ENCODE results near the gene TTC31.

TTC31 gene

GRCh38 chr2:74511104-74511989 is 28.5 kb downstream of the TTC31 start:
- no peak for ATAC-seq (ENCODE audit: low read depth)
- DNase-seq (ENCODE audit: low spot score), result no peak

GRCh38 chr2:74512744-74513604 is 30.1 kb downstream of the TTC31 start:
- Histone ChIP-seq H3K36me3 (ENCODE audit: low read depth) (no peaks in the 10 kb centered on the region), H3K9me3 (ENCODE audit: severe bottlenecking) (no peaks in the 10 kb centered on the region), H3K4me3 (ENCODE audit: severe bottlenecking) (no peak overlapping the region), H3K27me3 (ENCODE audit: insufficient read depth, poor library complexity, severe bottlenecking) (peaks cover 65% of the 10 kb centered on the region), H3K4me1 (ENCODE audit: insufficient read depth, poor library complexity, severe bottlenecking) (no peaks in the 10 kb centered on the region), H3K27ac (ENCODE audit: poor library complexity, severe bottlenecking) (no peak overlapping the region)
- DNase-seq (ENCODE audit: low spot score), result peak; percentile 33
- TF ChIP-seq, protein P1, sequence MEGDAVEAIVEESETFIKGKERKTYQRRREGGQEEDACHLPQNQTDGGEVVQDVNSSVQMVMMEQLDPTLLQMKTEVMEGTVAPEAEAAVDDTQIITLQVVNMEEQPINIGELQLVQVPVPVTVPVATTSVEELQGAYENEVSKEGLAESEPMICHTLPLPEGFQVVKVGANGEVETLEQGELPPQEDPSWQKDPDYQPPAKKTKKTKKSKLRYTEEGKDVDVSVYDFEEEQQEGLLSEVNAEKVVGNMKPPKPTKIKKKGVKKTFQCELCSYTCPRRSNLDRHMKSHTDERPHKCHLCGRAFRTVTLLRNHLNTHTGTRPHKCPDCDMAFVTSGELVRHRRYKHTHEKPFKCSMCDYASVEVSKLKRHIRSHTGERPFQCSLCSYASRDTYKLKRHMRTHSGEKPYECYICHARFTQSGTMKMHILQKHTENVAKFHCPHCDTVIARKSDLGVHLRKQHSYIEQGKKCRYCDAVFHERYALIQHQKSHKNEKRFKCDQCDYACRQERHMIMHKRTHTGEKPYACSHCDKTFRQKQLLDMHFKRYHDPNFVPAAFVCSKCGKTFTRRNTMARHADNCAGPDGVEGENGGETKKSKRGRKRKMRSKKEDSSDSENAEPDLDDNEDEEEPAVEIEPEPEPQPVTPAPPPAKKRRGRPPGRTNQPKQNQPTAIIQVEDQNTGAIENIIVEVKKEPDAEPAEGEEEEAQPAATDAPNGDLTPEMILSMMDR (IDR thresholded peaks at IDR 0.05; ENCODE audit: poor library complexity, severe bottlenecking), result no peak
- ATAC-seq (ENCODE audit: low read depth), result no peak

More at GRCh38 chr2:74511104-74511989, 28.5 kb downstream of the TTC31 start:
- peaks cover under 1% of the 10 kb centered on the region for H3K4me1 ChIP-seq (ENCODE audit: insufficient read depth, poor library complexity, severe bottlenecking)
- TF ChIP-seq, protein P1 (IDR thresholded peaks at IDR 0.05; ENCODE audit: poor library complexity, severe bottlenecking), result no peak
- peaks cover 50% of the 10 kb centered on the region for H3K27me3 ChIP-seq (ENCODE audit: insufficient read depth, poor library complexity, severe bottlenecking)
- H3K4me3 ChIP-seq (ENCODE audit: severe bottlenecking), result no peak overlapping the region
- H3K36me3 ChIP-seq (ENCODE audit: low read depth), result peaks cover 3% of the 10 kb centered on the region; the same call in 1 of the 2 replicates
- H3K27ac ChIP-seq (ENCODE audit: poor library complexity, severe bottlenecking), result no peak overlapping the region
- H3K9me3 ChIP-seq (ENCODE audit: severe bottlenecking), result no peaks in the 10 kb centered on the region

DNA sequence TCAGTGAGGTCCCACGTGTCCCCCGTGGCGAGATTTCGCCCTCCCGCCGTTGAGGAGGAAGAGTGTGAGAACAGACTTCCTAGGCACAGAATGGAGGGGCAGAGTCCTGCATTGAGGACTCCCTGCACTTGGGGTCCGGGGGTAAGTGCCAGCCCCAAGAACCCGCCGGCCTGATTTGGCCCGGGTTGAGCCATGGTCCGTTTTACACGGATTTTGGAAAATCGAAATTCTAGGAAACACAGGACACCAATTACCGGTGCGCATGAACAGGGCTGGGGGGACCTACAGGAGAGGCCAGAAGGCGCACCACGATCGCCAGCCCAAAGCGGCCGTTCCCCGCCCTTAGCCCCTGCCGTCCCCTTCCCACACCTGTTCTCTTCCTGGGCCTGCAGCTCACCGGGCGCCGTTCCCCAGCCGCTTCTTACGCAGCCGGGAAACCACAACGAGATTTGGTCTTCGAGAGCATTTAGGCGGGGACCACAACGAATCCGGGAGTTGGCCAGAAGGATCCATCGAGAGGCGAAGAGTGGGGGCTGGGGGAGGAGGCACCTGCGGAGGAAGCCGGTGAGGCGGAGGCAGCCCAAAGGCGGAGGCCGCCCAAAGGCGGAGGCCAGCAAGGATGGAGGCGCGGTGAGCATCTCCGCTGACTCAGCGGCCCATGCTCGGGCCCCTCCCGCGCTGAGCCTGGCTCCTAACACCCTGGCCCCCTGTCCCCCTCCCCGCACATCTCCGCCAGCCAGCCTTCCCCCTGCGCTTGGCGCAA is 30.9 kb downstream of the TTC31 start:
- Histone ChIP-seq H3K4me3 (ENCODE audit: severe bottlenecking) (no peak overlapping the region), H3K36me3 (ENCODE audit: low read depth) (no peaks in the 10 kb centered on the region), H3K27me3 (ENCODE audit: insufficient read depth, poor library complexity, severe bottlenecking) (peaks cover 73% of the 10 kb centered on the region), H3K4me1 (ENCODE audit: insufficient read depth, poor library complexity, severe bottlenecking) (no peaks in the 10 kb centered on the region), H3K27ac (ENCODE audit: poor library complexity, severe bottlenecking) (no peak overlapping the region), H3K9me3 (ENCODE audit: severe bottlenecking) (no peaks in the 10 kb centered on the region)
- ATAC-seq (ENCODE audit: low read depth) (peak; percentile 42), DNase-seq (ENCODE audit: low spot score) (peak; percentile 54)
- TF ChIP-seq, protein P1 (IDR thresholded peaks at IDR 0.05; ENCODE audit: poor library complexity, severe bottlenecking), result no peak

- Histone ChIP-seq H3K27me3 (ENCODE audit: insufficient read depth, poor library complexity, severe bottlenecking) (peaks cover 80% of the 10 kb centered on the region), H3K27ac (ENCODE audit: poor library complexity, severe bottlenecking) (no peak within 1 kb of the TSS), H3K9me3 (ENCODE audit: severe bottlenecking) (no peaks in the 10 kb centered on the region), H3K4me1 (ENCODE audit: insufficient read depth, poor library complexity, severe bottlenecking) (no peaks in the 10 kb centered on the region), H3K36me3 (ENCODE audit: low read depth) (no peaks in the 10 kb centered on the region), H3K4me3 (ENCODE audit: severe bottlenecking) (no peak within 1 kb of the TSS)
- ATAC-seq (ENCODE audit: low read depth) (peak; percentile 28), DNase-seq (ENCODE audit: low spot score) (peak; percentile 58)
- TF ChIP-seq, protein P1 (IDR thresholded peaks at IDR 0.05; ENCODE audit: poor library complexity, severe bottlenecking), result no peak
Observed at GRCh38 chr2:74514368-74515270, 31.7 kb downstream of the TTC31 start, which contains the start of gene TLX2. TLX2 (plus strand) TSS chr2:74514450; CDS start chr2:74514807, 357 bp downstream.
